ENCODE data around the gene KAT6B. TPM values are rescaled to one million over a fixed set of nuclear protein-coding genes. Genes with fewer than 3 reads are reported as not detected.

The KAT6B gene
- total and polyA plus RNA-seq, 2 of the 8 experiments (the other 6 are each of a cell fraction or from before 2014, with no cell fraction given), result 7.3 to 30.8 TPM

DNA sequence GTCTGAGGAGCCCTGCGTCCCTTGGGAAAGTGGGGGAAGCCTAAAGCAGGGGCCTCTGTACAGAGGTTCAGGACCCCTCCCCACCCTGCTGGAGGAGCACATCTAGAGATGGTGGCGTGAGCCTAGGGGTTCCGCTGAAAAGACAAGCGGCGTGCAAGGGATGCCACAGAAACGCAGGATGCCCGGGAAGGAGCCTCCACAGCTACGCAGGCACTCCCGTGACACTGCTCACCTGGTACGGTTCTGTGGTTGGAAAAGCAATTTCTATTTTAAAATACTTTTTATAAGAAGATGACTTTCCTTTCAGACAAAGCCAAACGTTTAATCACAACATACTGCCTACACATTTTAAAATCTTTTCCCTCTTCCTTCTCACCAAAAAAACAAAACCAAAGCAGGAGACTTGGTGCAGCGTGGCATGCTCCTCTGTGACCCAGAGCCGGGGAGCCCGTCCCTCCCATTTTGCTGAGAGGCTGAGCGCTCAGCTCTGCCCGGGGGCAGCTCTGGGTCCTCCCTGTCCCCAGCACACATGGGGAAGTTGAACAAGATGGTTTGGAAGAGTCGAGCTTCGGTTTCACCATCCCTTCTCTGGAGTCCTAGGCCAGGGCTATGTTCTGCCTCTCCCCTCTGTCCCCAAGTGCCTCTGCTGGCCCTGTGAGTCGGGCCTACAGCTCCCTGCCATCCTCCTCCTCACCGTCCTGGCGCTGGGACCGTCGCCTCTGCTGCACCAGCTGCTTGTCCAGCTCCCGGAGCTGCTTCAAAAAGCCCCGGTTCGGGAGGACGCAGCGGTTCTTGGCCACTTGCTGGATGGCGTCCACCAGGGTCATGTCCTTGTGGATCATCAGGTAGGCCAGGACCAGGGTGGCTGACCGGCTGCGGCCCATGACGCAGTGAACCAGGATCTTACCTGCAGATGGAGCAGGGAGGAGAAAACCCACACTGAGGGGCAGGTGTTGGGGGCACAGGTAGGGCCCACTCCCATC, 211.1 kb downstream of the KAT6B start (continued):
- TF ChIP-seq RXRA (IDR thresholded peaks at IDR 0.05; ENCODE audit: insufficient read depth, low read depth, low read length) (no peak), GTF2F1 (IDR thresholded peaks at IDR 0.05; ENCODE audit: borderline replicate concordance, low read depth, low read length) (no peak)
- TF ChIP-seq, protein P1, sequence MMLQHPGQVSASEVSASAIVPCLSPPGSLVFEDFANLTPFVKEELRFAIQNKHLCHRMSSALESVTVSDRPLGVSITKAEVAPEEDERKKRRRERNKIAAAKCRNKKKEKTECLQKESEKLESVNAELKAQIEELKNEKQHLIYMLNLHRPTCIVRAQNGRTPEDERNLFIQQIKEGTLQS (IDR thresholded peaks at IDR 0.05; ENCODE audit: insufficient read depth, low read depth, low read length), result no peak

All from H1 (cell line).